HG03558 (cell line): ENCODE results near the gene CD247.

Source experiments
- ATAC-seq: cut with Tn5 transposase; IDR thresholded peaks from one replicate; pipeline ENCODE4 v1.9.1; 2021; ENCODE audit warnings: moderate number of reproducible peaks; ENCODE audit not compliant: unreplicated experiment; ENCODE audit errors: extremely low read depth

The CD247 gene

DNA sequence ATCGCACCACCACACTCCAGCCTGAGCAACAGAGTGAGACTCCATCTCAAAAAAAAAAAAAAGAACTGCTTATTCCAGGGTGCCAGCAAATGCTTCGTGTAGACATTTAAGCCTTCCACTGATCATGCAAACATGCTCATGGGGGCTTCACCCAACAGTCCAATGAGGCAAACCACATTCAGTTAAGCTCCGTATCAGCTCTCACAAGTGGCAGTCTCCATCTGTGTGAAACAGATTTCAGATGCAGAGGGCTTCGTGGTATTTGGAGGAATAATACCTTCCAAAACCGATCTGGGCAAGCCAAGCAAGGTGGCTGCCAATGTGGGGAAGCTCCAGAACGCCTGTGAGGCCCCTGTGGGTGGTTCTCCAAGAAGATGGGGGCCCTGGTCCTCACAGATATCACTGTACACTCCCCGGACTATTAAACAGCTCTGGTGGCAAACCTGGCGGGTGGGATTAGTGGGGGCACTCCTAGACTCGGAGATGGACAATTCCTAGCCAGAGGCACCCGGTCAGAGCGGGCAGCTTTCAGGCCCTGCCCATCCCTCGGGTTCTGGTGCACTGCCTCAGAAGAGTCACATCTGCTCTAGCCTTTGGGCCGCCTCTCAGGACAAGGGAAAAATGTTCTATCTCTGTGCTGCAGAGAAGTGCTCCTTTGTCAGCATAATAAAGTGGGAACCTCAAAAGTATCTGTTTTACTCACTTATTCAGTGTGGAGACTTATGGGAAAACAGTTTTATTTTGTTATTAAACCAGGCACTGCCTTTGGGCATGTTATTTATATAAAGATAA, 25.1 kb upstream of the CD247 start:
- ATAC-seq, result no peak

DNA sequence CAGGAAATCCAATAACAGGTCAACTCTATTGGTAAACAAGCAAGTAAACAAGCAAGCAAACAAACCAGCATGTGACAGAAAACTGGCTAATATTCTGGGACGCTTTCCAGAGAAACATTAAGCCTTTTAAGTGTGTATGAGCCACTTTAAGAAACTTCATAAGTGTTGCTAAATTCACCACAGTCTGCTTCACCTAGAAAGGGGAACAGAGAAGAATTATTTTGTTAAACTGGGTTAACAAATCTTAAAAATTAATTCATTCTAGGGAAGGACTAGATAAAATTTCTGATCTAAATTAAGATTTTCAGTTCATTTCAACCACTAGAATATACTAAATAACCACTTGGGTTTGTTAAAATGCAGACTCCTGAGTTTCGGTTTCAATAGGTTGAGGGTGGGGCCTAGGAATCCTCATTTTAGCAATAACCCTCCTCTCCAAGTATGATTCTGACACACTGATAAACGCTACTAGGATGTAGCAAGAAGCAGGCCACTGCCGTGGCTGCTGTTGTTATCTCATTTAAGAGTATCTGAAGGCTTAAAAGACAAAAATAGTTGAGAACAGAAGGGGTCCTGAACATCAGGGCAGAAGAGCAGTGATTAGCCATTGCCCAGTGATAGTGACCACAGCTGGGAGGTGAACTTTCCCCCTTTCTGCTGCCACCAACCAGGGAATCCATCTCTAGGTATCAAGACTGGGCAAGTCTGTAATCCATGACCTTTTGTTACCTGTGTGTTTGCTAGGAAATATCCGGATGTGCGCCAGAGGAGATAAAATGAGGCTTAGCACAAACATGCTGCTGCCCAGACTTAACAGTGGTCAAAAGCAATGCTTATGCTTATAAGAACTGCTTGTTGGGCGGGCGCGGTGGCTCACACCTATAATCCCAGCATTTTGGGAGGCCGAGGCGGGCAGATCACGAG, 24.0 kb upstream of the CD247 start:
- no peak for ATAC-seq

DNA sequence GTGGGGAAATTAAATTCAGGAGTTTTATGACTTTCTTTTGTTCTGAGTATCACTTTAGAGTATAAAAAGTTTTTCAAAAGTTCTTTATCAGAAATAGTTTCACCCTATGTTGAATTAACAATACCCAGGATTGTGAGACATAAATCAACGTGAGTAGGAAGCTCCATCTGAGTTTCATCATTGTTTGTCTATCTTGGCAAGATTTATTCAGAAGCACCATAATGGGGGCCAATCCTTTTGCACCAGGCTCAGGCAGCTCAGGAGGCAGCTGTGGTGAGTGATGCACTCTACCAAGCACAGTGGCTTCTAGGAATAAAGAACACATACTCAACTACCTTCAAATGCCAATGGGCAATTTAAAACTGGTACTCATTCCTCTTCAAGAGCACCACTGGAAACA, 23.3 kb upstream of the CD247 start:
- ATAC-seq, result no peak

- ATAC-seq, result no peak
Measured at GRCh38 chr1:167541003-167541402, 22.7 kb upstream of the CD247 start.

DNA sequence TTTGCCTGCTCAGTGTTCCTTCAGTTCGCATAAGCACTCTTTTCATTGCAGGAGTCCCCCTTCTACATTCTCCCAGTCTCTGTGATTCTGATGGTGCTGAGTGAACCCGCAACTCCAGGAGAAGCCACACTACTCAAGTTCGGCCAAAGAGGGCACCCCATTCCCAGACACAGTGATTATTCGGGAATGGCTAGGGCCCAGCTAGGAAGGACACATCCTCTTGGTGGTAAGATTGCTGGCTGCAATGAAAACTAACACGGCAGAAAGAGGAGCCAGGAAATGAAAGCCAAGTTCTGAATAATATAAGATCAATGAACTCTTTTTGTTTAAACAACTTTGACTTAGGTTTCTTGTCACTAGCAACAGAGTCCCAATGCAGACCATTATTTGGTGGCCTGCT, 20.3 kb upstream of the CD247 start:
- ATAC-seq, result no peak

GRCh38 chr1:167533851-167534300, 15.5 kb upstream of the CD247 start:
- no peak for ATAC-seq

DNA sequence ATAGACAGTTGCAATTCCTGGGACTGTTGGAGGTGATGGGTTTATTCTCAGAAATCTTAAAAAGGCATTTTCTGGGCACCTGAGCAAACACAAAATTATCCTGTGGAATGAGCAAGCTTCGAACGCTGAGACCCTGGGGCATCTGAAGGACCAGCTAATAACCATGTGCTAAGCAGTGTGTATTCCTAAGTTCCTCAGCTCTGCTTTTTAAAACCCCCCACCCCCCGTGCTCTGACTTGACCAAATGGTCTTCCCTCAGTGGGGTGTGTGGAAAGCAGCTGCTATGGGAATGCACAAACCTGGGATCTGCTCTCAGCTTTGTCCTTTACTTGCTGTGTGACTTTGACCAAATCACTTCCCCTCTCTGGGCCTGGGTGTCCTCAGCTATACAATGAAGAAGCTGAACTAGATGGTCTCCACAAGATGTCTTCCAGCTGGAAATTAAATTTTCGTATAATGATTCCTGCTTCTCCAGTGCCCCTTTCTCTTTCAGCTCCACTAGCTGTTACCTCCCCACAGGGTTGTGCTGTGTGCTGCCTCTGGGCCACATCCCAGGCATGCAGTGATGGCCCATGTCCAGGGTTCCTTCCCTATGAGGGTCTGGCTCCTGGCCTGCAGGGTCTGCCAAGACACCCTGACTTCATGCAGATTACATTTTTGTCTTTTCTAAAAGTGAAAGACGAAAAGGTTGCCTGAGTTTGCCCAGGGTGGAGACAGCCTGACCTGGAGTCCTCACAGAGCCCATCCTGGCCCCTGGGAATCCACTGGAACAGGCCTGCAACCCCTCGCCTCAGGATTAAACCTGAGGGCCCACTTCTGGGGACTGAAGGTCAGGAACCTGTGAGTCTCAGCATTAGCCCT, 14.9 kb upstream of the CD247 start:
- ATAC-seq, result no peak

GRCh38 chr1:167532375-167532774, 14.0 kb upstream of the CD247 start:
- ATAC-seq, result no peak

DNA sequence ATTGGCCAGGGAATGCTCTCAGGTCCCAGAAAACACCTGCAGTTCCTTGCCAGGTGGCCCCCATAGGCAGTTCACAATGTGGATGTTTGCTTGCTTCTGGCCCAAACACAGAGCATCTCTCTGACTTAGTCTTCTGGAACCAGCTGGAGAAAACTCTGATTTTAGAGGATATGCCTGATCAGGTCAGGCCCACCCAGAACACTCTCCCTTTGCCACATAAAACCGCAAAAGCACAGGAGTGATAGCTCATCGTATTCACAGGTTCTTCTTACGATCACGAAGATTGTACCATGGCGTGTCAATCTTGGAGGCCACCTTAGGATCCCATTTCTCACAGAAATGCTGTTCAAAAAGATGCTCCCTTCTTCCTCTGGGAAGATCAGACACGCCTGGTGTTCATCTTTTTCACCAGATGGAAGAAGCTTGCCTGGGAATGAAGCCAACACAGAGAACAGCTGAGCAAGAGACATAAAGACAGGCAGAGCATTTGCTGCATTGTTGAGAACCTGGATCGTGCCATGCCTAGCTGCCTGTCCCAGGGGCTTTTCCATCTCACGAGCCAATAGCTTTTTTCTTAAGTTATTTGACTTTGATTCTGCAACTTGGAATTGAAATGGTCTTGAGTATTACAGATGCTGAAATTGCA, 11.6 kb upstream of the CD247 start:
- no peak for ATAC-seq

DNA sequence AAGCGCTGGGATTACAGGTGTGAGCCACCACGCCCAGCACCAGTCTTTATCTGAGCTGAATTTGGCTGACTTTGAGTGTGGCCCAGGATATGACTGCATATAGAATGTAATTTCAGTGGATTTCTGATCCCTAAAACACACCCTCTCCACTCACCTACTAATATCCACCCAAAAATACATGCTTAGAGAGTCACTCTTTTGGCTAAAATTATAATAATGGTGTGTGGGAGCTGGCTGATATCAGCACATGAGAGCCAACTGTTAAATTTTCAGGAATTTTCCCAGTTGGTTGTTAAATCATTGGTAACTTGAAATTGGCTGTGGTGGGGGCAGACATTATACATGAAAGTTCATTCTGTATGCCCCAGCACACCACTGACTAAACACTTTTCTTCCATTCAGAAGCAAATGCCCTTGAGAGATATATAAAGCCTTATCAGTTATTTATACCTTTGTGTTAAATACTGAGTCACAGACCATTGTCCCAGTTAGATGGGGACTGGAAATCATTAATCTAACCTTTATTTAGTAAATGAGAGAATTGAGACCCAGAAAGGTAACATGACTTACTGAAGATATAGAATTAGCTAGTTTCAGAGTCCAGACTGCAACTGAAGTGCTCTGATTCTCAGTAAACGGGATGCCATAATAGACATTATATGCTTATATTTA, 9.9 kb upstream of the CD247 start:
- no peak for ATAC-seq

GRCh38 chr1:167526667-167527383, 8.5 kb upstream of the CD247 start:
- no peak for ATAC-seq

GRCh38 chr1:167524651-167525050, 6.3 kb upstream of the CD247 start:
- ATAC-seq, result no peak

GRCh38 chr1:167522246-167522645, 3.9 kb upstream of the CD247 start:
- no peak for ATAC-seq

DNA sequence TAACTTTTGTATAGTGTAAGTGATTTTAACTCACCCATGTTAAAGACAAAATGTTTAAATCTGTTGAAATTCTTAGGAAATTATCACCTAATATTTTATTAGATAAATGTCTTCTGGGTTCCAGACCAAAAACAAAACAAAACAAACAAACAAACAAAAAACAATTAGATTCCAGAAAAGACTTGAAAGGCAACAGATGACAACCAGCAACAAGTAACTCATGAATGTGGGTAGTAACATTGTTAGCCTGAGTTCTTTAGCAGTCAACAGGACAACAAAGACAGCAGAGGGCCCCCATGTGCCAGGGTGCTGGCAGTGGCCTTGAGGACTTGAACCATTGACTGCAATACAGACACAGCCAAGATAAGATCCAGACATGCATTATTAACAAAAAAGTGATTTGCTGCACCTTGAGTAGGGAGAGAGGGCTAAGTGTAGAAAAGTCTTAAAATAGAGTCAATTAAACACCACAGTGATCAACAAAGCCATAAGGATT, 2.4 kb upstream of the CD247 start:
- ATAC-seq, result no peak

DNA sequence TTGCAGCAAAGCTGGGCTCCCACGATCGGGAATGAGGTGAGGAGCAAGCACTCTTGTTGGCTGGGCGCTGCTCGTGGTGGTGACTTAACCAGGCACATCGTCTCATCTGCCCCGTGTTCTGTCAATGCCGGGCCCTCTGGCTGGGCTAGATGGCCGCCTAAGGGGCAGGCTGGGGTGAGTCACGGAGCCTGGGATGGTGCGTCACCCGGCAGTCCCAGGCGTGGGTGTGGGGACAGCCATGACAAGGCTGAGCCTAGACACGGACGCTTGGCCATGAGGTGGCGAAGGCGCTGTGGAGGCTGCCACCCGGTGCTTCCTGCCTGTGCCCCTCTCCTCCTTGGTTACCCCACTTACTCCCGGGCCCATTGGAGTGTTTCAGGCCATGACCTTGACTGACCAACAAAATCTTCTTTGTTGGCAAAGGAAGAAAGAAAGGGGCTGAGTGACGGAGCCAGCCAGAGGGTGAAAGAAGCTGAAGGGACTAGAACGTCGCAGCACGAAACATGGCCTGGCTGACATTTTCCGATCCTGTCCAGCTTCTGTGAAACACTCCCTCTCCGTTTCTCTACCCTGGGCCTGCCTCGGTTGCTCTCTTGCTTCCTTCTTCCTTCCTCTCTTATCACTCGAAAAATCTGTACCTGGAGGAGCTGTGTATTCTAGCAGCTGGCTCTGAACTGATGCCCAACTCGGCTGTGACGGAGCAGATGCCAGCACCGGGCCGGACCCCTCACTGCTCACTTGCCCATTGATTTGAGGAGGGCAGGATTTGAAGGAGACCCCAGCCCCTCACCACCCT, 596 bp downstream of the CD247 start:
- no peak for ATAC-seq

DNA sequence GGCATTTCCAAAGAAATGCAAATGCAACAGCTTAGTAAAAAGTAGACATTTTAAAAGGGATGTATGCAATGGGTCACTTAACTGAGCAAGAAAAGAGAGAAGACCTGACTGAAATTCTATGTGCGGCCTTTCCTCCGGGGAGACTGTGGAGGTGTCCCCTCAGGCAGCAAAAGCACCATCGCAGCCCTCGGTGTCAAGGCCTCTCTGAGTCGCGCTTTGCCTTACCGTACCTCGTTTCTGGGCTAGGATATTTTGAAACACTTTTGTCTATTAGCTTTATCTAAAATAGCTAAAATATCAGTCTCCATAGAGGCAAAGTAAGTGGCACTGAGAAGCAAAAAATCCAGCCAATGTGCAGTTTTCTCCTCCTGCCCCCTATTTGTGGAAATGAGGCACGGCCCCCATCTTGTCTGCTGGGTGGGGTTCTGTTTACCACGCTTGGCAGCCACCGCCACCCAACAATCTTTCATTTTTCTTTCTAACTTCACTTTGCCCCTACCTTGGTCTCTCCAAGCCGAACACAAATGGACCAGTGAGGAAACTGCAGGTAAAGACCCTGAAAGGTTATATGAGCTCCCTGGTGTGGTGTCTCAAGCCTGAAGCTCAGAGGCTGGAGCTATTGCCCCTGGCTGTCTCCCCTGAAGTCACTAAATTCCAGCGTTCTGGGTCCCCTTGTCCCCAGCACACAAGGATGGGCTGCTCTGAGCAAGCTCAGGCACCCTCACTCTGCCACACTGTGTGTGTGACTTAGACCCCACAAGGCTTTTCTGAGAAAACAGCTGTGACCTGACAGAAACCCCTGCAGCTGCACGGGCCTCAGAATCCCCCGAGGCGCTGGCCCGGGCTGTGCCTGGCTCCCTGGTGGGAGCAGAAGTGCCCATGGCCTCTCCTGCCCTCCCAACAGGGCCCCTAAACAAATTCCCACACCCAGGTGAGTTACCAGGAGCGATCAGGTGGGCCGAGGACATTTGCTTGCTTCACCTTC, 1.6 kb downstream of the CD247 start:
- ATAC-seq, result no peak

- no peak for ATAC-seq
Measured at GRCh38 chr1:167515893-167516321, 2.4 kb downstream of the CD247 start.
